ENCODE results near the gene GAS2L2.
A peak's percentile ranks its signal among the peaks of the same experiment; 100 is the strongest.

Gene GAS2L2

GRCh38 chr17:35752945-35753764, at the start of gene GAS2L2:
TSS of gene GAS2L2 (minus strand) at chr17:35753239. CDS start at chr17:35752850, 389 bp downstream.
- DNase-seq (ENCODE audit: low read depth, low spot score), result no peak
- H3K27ac ChIP-seq, result no peak within 1 kb of the TSS

GRCh38 chr17:35801583-35802224, 48.7 kb upstream of the GAS2L2 start:
- no peak overlapping the region for H3K27ac ChIP-seq
- no peak for DNase-seq (ENCODE audit: low read depth, low spot score)

- DNase-seq (ENCODE audit: low read depth, low spot score), result no peak
- no peak overlapping the region for H3K27ac ChIP-seq
Observed at GRCh38 chr17:35799942-35800341, 46.9 kb upstream of the GAS2L2 start.

GRCh38 chr17:35797918-35798317, 44.9 kb upstream of the GAS2L2 start:
- no peak for DNase-seq (ENCODE audit: low read depth, low spot score)
- no peak overlapping the region for H3K27ac ChIP-seq

GRCh38 chr17:35797370-35797769, 44.3 kb upstream of the GAS2L2 start:
- no peak for DNase-seq (ENCODE audit: low read depth, low spot score)
- H3K27ac ChIP-seq, result no peak overlapping the region

- no peak overlapping the region for H3K27ac ChIP-seq
- no peak for DNase-seq (ENCODE audit: low read depth, low spot score)
Observed at GRCh38 chr17:35796942-35797341, 43.9 kb upstream of the GAS2L2 start.

- peak overlapping the region; percentile 52 for H3K27ac ChIP-seq
- DNase-seq (ENCODE audit: low read depth, low spot score), result no peak
Observed at GRCh38 chr17:35795871-35796265, 42.8 kb upstream of the GAS2L2 start.

GRCh38 chr17:35795007-35795870, 42.2 kb upstream of the GAS2L2 start, which contains the start of gene MMP28:
TSS of gene MMP28 (minus strand) at chr17:35795641. CDS start at chr17:35795377, 264 bp downstream.
- peak within 1 kb of the TSS; percentile 52 for H3K27ac ChIP-seq
- DNase-seq (ENCODE audit: low read depth, low spot score), result no peak

- no peak for DNase-seq (ENCODE audit: low read depth, low spot score)
- no peak overlapping the region for H3K27ac ChIP-seq
Observed at GRCh38 chr17:35793257-35793656, 40.2 kb upstream of the GAS2L2 start.

- no peak for DNase-seq (ENCODE audit: low read depth, low spot score)
- no peak overlapping the region for H3K27ac ChIP-seq
Observed at GRCh38 chr17:35791681-35792350, 38.8 kb upstream of the GAS2L2 start.

GRCh38 chr17:35790841-35791240, 37.8 kb upstream of the GAS2L2 start:
- H3K27ac ChIP-seq, result peak overlapping the region; percentile 84
- no peak for DNase-seq (ENCODE audit: low read depth, low spot score)

- DNase-seq (ENCODE audit: low read depth, low spot score), result peak; percentile 85
- peak overlapping the region; percentile 84 for H3K27ac ChIP-seq
Observed at GRCh38 chr17:35788477-35789368, 35.7 kb upstream of the GAS2L2 start.

- DNase-seq (ENCODE audit: low read depth, low spot score), result no peak
- peak overlapping the region; percentile 84 for H3K27ac ChIP-seq
Observed at GRCh38 chr17:35786941-35787432, 33.9 kb upstream of the GAS2L2 start.

GRCh38 chr17:35784895-35785294, 31.9 kb upstream of the GAS2L2 start:
- DNase-seq (ENCODE audit: low read depth, low spot score), result peak; percentile 91

GRCh38 chr17:35780950-35781349, 27.9 kb upstream of the GAS2L2 start:
- H3K27ac ChIP-seq, result no peak overlapping the region
- no peak for DNase-seq (ENCODE audit: low read depth, low spot score)

More at GRCh38 chr17:35784895-35785294, 31.9 kb upstream of the GAS2L2 start:
- peak overlapping the region; percentile 84 for H3K27ac ChIP-seq

- DNase-seq (ENCODE audit: low read depth, low spot score), result no peak
- H3K27ac ChIP-seq, result peak overlapping the region; percentile 64
Observed at GRCh38 chr17:35778641-35779196, 25.7 kb upstream of the GAS2L2 start.

GRCh38 chr17:35775583-35775982, 22.5 kb upstream of the GAS2L2 start:
- no peak overlapping the region for H3K27ac ChIP-seq
- DNase-seq (ENCODE audit: low read depth, low spot score), result no peak

- no peak overlapping the region for H3K27ac ChIP-seq
- DNase-seq (ENCODE audit: low read depth, low spot score), result no peak
Observed at GRCh38 chr17:35775039-35775438, 22.0 kb upstream of the GAS2L2 start.

- H3K27ac ChIP-seq, result no peak overlapping the region
Observed at GRCh38 chr17:35774499-35774898, 21.5 kb upstream of the GAS2L2 start.

More at GRCh38 chr17:35774499-35774898, 21.5 kb upstream of the GAS2L2 start:
- DNase-seq (ENCODE audit: low read depth, low spot score), result no peak
